Stimulated activated CD8-positive, alpha-beta memory T cell treated with anti-CD3 and anti-CD28 coated beads, Interleukin-4, amount 100 ng/mL, for 1 hour (primary cell): ENCODE results near the gene CPED1.
"Not testable (repeated sequence)": the region's sequence is repeated elsewhere in the genome, so short reads cannot be mapped to it uniquely, and the experiment has no call there.

Experiments
- DNase-seq, 2 donors: peaks; one replicate each; pipeline ENCODE4 v3.0.0-alpha.2; 2020; ENCODE audit warnings: low read depth in 2 of 2, low spot score in 1 of 2

Gene CPED1

GRCh38 chr7:121219026-121219425, 230.5 kb downstream of the CPED1 start:
- no peak for DNase-seq

DNA sequence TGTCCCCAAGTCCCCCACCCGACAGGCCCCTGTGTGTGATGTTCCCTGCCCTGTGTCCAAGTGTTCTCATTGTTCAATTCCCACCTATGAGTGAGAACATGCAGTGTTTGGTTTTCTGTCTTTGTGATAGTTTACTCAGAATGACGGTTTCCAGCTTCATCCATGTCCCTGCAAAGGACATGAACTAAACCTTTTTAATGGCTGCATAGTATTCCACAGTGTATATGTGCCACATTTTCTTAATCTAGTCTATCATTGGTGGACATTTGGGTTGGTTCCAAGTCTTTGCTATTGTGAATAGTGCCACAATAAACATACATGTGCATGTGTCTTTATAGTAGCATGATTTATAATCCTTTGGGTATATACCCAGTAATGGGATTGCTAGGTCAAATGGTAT, 232.6 kb downstream of the CPED1 start:
- DNase-seq = not testable (repeated sequence)

DNA sequence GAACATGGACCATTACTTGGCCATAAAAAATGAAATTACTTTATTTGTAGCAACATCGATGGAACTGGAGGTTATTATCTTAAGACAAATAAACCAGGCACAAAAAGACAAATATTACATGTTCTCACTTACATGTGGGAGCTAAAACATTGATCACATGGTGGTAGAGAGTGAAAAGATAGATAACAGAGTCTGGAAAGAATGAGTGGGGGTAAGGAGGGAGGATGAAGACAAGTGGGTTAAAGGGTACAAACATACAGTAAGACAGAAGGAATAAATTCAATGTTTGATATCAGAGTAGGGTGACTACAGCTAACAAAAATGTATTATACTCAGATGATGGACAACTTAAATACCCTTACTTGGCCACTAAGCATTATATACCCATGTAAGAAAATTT, 240.3 kb downstream of the CPED1 start:
- DNase-seq = no peak

DNA sequence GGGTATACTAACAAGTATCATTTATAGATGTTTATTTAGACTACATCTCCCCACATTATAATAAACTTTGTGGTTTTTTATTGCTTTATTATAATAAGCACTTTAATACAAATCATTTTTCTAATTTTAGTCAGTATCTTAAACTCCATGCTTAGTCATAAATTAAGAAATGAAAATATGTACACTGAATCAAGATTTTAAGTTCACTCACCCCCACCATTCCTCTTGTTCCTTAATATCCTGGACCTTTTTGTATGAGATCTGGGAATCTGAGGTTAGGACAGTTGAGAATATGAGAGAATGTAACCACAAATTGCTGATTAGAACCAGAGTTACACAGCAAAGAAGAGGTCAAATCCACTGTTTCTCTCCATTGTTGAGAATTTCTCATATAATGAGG, 246.7 kb downstream of the CPED1 start:
- DNase-seq = no peak

- DNase-seq = no peak
Measured at GRCh38 chr7:121237601-121238000, 249.1 kb downstream of the CPED1 start.

DNA sequence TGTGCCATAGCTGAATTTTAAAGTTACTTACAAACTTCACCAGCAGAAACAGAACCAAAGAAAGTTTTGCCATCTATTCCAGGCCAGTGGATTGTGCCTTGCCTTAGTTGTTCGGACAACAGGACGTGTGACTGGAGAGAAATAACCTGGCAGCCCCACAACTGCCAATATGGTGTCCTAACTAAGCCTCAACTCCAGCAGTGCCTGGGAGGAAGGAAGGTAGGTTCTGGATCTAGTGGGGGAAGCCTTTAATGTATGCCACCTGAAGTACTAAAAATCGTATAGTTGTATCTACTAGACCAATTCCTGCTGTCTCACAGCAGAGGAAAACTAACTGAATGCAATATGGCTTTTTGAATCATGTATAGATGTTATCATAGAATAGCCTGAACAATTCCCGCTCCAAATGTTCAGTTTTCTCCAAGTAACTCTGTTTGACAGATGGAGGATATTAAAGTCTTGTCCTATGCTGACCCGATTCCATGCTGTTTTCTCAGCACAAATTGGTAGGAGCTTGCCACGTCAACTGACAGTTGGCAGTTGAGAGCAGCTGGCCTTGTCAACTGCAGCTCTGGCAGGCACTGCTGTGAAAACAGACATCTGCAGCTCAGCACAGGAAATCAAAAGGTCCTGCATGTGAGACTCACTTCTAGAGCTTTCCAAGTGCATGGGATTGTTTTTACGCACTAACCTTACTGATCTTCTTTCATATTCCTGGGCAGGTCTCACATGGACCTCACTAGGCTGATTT, 255.8 kb downstream of the CPED1 start:
- no peak for DNase-seq

- not testable (repeated sequence) for DNase-seq
Measured at GRCh38 chr7:121251367-121251766, 262.9 kb downstream of the CPED1 start.

DNA sequence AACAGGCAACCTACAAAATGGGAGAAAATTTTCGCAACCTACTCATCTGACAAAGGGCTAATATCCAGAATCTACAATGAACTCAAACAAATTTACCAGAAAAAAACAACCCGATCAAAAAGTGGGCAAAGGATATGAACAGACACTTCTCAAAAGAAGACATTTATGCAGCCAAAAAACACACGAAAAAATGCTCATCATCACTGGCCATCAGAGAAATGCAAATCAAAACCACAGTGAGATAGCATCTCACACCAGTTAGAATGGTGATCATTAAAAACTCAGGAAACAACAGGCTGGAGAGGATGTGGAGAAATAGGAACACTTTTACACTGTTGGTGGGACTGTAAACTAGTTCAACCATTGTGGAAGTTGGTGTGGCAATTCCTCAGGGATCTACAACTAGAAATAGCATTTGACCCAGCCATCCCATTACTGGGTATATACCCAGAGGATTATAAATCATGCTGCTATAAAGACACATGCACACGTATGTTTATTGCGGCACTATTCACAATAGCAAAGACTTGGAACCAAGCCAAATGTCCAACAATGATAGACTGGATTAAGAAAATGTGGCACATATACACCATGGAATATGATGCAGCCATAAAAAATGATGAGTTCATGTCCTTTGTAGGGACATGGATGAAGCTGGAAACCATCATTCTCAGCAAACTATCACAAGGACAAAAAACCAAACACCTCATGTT, 264.2 kb downstream of the CPED1 start:
- not testable (repeated sequence) for DNase-seq

DNA sequence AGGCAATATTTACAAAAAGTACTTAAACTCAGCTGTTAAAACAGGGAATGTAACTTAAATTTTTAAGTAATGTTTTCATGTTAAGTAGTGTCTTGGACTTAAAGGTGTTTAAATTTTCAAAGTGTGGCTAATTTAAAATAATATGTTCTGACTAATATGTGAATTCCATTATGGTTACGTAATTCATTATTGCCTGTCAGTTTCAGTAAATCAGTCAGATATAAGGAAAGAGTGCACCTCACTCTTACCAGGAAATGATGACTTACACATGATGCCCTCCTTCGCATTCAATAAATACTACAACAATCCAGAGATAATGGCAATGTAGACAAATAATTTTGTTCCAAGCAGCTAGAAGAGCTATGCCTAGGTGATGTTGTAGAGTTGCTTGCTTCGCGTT, 271.3 kb downstream of the CPED1 start:
- DNase-seq = no peak

- DNase-seq = no peak
Measured at GRCh38 chr7:121261207-121261884, 272.8 kb downstream of the CPED1 start.

DNA sequence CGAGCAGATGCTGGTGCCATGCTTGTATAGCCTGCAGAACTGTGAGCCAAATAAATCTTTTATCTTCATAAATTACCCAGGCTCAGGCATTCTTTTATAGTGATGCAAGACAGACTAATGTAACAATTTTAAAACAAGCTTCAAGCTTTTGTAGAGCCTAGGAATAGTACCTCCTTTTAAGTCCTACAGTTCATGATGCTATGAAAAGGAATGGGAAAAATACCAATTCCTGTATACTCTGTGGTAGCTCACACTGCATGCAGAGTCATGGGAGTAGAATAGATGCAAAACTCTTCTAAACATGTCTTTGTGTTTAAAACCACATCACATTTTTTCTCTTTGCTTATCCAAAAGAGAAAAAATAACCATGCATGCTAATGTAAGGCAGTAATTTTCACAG, 273.7 kb downstream of the CPED1 start:
- DNase-seq = no peak

- no peak for DNase-seq
Measured at GRCh38 chr7:121262969-121263368, 274.5 kb downstream of the CPED1 start.

- DNase-seq = no peak
Measured at GRCh38 chr7:121266307-121266894, 277.9 kb downstream of the CPED1 start.

DNA sequence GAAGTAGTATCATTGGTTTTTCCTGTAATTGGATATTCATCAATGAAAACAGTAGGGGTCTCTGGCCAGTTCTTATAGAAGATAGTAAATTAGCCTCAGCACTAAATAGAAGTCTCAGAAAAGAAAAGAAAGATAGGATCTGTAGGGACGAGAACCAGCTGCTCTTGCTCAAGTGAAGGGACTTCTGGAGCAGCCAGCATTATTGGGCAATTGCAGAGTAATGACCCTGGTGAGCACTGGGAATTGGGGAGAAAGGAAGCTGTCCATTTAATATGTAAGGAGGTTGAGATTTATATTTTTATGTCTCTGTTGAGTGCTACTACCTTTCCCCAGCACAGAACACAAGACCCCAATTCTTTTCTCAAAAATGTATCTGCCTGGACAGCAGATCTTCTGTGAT, 279.1 kb downstream of the CPED1 start:
- no peak for DNase-seq

DNA sequence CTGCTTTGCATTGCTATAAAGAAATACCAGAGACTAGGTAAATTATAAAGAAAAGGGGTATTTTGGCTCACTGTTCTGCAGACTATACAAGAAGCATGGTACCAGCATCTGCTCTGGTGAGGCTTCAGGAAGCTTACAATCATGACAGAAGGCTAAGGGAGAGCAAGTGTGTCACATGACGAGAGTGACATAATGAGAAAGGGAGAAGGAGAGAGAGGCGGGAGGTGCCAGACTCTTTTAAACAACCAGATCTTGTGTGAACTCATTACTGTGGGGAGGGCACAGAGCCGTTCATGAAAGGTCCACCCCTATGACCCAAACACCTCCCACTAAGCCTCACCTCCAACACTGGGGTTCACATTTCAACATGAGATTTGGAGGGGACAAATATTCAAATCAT, 281.3 kb downstream of the CPED1 start:
- DNase-seq = no peak

DNA sequence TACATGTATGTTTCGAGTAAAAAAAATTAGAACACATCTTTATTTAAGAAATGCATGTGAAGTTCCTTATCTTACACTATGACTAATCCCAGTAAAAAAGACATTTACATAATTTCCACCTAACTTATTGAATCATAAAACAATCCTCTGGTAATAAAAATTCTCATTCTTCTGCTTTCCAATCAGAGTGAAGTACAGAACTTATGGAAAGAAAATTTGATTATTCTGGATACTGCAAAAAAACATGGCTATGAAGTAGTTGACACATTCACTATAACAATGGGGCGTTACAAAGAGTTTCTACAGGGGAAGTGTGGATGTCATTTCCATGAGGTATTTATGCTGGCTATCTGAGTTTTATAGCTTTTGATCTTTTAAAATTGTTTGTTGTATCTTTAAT, 282.6 kb downstream of the CPED1 start:
- no peak for DNase-seq

- DNase-seq = no peak
Measured at GRCh38 chr7:121271916-121272315, 283.4 kb downstream of the CPED1 start.

DNA sequence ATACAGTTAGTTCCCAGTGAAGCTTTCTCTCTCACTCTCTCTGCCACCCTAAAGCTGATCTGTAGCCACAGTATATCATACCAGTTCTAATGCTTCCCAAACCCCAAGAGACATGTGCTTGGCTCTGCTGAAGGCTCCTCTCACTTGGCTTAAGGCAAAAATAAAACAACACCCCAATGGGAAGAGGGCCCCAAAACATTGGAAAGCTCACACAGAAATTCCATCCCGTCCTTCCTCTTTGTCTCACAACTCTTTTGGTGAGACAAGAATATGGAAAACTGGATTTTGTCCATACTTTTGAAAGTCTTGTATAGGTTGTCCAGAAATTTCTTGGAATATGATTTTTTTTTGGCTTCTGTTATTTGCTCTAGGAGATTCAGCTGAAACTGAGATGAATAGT, 284.2 kb downstream of the CPED1 start:
- no peak for DNase-seq

- no peak for DNase-seq
Measured at GRCh38 chr7:121273467-121274167, 285.1 kb downstream of the CPED1 start.

- no peak for DNase-seq
Measured at GRCh38 chr7:121274467-121274866, 286.0 kb downstream of the CPED1 start.

GRCh38 chr7:121275204-121275603, 286.7 kb downstream of the CPED1 start:
- DNase-seq = no peak
